ENCODE data around the gene ARHGEF33. TPM values are rescaled to one million over a fixed set of nuclear protein-coding genes. Genes with fewer than 3 reads are reported as not detected.

Gene ARHGEF33
- total RNA-seq, 4 donors from 2014 or later, result 0.66 to 2.1 (median 0.82) TPM

- no peak overlapping the region for H3K27ac ChIP-seq (replicated peaks in 1 of 4)
- intact Hi-C loops (cut with DNase I), result no loop called here
- no peak for DNase-seq (ENCODE audit: extremely low spot score)
- no peaks in the 10 kb centered on the region for H3K27me3 ChIP-seq
- 79% methylated on average over 1 of the region's 1 CpG for WGBS
- H3K36me3 ChIP-seq, result peaks cover 0 to 7% (median 0%) of the 10 kb centered on the region in 4 donors
- no peaks in the 10 kb centered on the region for H3K9me3 ChIP-seq
- H3K4me1 ChIP-seq, result no peaks in the 10 kb centered on the region
- no peak for TF ChIP-seq EP300 (IDR thresholded peaks at IDR 0.05)
- no peak for TF ChIP-seq POLR2A (IDR thresholded peaks at IDR 0.05; ENCODE audit: low read depth)
- TF ChIP-seq CTCF (IDR thresholded peaks at IDR 0.05), result no peak
- TF ChIP-seq POLR2AphosphoS5 (IDR thresholded peaks at IDR 0.05), result no peak
- no peak overlapping the region for H3K4me3 ChIP-seq
These were observed 51.1 kb downstream of the ARHGEF33 start for GRCh38 chr2:38940746-38941145.

DNA sequence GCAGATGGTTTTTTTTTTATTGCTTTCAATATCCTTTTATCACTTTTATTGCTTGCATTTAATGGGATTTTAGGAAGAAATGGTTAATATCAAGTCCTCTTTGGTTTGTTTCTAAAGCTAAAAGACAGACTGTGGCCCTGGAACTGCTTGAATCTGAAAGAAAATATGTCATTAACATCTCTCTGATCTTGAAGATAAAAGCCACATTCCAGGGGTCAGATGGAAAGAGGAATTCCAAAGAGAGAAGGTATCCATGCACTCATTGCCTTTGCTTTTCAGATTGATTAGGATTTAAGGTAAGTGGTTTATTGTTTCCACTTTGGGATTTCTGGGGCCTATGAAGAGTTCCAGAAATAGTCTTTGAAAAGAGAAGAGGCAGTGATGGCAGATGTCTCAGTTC, 54.1 kb downstream of the ARHGEF33 start:
- no peak overlapping the region for H3K27ac ChIP-seq (replicated peaks in 1 of 4)
- no peaks in the 10 kb centered on the region for H3K9me3 ChIP-seq
- TF ChIP-seq CTCF (IDR thresholded peaks at IDR 0.05), result no peak
- TF ChIP-seq POLR2A (IDR thresholded peaks at IDR 0.05; ENCODE audit: low read depth), result no peak
- TF ChIP-seq POLR2AphosphoS5 (IDR thresholded peaks at IDR 0.05), result no peak
- TF ChIP-seq EP300 (IDR thresholded peaks at IDR 0.05), result no peak
- peaks cover 0 to 7% (median 0%) of the 10 kb centered on the region in 4 donors for H3K4me1 ChIP-seq
- H3K36me3 ChIP-seq, result no peaks in the 10 kb centered on the region
- intact Hi-C loops (cut with DNase I), result no loop called here
- no peak for DNase-seq (ENCODE audit: extremely low spot score)
- H3K4me3 ChIP-seq, result no peak overlapping the region
- no peaks in the 10 kb centered on the region for H3K27me3 ChIP-seq

GRCh38 chr2:38945372-38945771, 55.7 kb downstream of the ARHGEF33 start:
- intact Hi-C loops (cut with DNase I), result loop anchor here (5.0 kb wide), 1 partner anchor 287 kb away; no protein-coding TSS in a partner anchor
- H3K27me3 ChIP-seq, result no peaks in the 10 kb centered on the region
- no peak overlapping the region for H3K27ac ChIP-seq (replicated peaks in 1 of 4)
- 81% methylated on average over 4 of the region's 4 CpGs for WGBS
- H3K9me3 ChIP-seq, result no peaks in the 10 kb centered on the region
- H3K4me1 ChIP-seq, result peaks cover 0 to 7% (median 0%) of the 10 kb centered on the region in 4 donors
- no peak for TF ChIP-seq EP300 (IDR thresholded peaks at IDR 0.05)
- no peak for TF ChIP-seq CTCF (IDR thresholded peaks at IDR 0.05)
- TF ChIP-seq POLR2A (IDR thresholded peaks at IDR 0.05; ENCODE audit: low read depth), result no peak
- TF ChIP-seq POLR2AphosphoS5 (IDR thresholded peaks at IDR 0.05), result no peak
- DNase-seq (ENCODE audit: extremely low spot score), result no peak
- no peaks in the 10 kb centered on the region for H3K36me3 ChIP-seq
- H3K4me3 ChIP-seq, result no peak overlapping the region

DNA sequence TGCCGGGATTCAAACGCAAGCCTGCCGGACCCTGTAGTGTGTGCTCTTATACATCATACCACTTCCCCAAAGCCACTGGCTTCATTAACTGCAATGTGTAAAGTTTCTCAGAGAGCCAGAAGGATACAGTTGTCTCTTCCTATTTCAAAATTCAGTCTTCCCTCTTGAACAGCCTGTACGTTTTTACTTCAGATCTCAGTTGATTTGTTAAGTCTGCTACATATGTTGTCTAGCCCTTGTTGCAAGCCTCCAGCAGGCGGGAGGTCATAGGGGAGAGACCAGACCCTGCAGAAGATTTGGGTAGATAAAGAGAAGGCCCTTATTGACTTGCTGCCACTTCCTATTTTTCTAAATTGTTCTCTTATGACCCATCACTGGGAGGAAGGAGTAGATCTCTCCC, 56.2 kb downstream of the ARHGEF33 start:
- DNase-seq (ENCODE audit: extremely low spot score), result no peak
- Histone ChIP-seq H3K4me1 (peaks cover 0 to 7% (median 0%) of the 10 kb centered on the region in 4 donors), H3K4me3 (no peak overlapping the region), H3K36me3 (no peaks in the 10 kb centered on the region), H3K27me3 (no peaks in the 10 kb centered on the region), H3K9me3 (no peaks in the 10 kb centered on the region), H3K27ac (replicated peaks in 1 of 4) (no peak overlapping the region)
- TF ChIP-seq POLR2A (IDR thresholded peaks at IDR 0.05; ENCODE audit: low read depth), result no peak
- no peak for TF ChIP-seq POLR2AphosphoS5 (IDR thresholded peaks at IDR 0.05)
- no peak for TF ChIP-seq CTCF (IDR thresholded peaks at IDR 0.05)
- TF ChIP-seq EP300 (IDR thresholded peaks at IDR 0.05), result no peak
- intact Hi-C loops (cut with DNase I), result loop anchor here (5.0 kb wide), 1 partner anchor 286 kb away; no protein-coding TSS in a partner anchor
- 75% methylated on average over 5 of the region's 5 CpGs for WGBS
